Liver (tissue), 9 donors: ENCODE data around the gene IDH1. TPM values are rescaled to one million over a fixed set of nuclear protein-coding genes. Genes with fewer than 3 reads are reported as not detected.

Experiments used
- DNase-seq: peaks from one replicate; pipeline ENCODE4 v3.0.0-alpha.2; 2017; ENCODE audit warnings: low spot score
- H3K27ac ChIP-seq, 2 donors: one replicate each; pipeline ENCODE4 v1.7.0; 2013; ENCODE audit warnings: inconsistent platforms in 2 of 2, low read length in 2 of 2, control low read depth in 1 of 2, low read depth in 1 of 2, mild to moderate bottlenecking in 1 of 2
- H3K27me3 ChIP-seq, 4 donors: one replicate each; pipeline versions ENCODE4 v1.6.1 to v1.7.0; 2013; ENCODE audit warnings: low read length in 3 of 4, inconsistent platforms in 1 of 4, mild to moderate bottlenecking in 1 of 4, moderate library complexity in 1 of 4; ENCODE audit not compliant: control insufficient read depth in 4 of 4, insufficient read depth in 4 of 4
- H3K36me3 ChIP-seq, 4 donors: one replicate each; pipeline versions ENCODE4 v1.6.1 to v1.7.0; 2013; ENCODE audit warnings: low read length in 3 of 4, mild to moderate bottlenecking in 3 of 4, low read depth in 1 of 4, moderate library complexity in 1 of 4; ENCODE audit not compliant: control insufficient read depth in 4 of 4, insufficient read depth in 3 of 4
- H3K4me1 ChIP-seq, 4 donors: one replicate each; pipeline versions ENCODE4 v1.6.1 to v1.7.0; 2013; ENCODE audit warnings: low read length in 3 of 4, mild to moderate bottlenecking in 3 of 4, moderate library complexity in 1 of 4; ENCODE audit not compliant: control insufficient read depth in 4 of 4, insufficient read depth in 4 of 4
- H3K4me3 ChIP-seq, 3 donors: one replicate each; pipeline versions ENCODE4 v1.6.1 to v1.7.0; 2013; ENCODE audit warnings: low read length in 3 of 3, control low read depth in 1 of 3, low read depth in 1 of 3, mild to moderate bottlenecking in 1 of 3
- H3K9ac ChIP-seq, 2 donors: one replicate each; pipeline ENCODE4 v1.7.0; 2013; ENCODE audit warnings: low read length in 2 of 2, mild to moderate bottlenecking in 2 of 2, moderate library complexity in 2 of 2, control low read depth in 1 of 2, low read depth in 1 of 2
- H3K9me3 ChIP-seq, 4 donors: one replicate each; pipeline versions ENCODE4 v1.6.1 to v1.7.0; 2013; ENCODE audit warnings: low read length in 3 of 4; ENCODE audit not compliant: control insufficient read depth in 4 of 4
- ATF3 ChIP-seq: IDR thresholded peaks from 2 replicates; pipeline ENCODE4 v1.6.1; 2016; ENCODE audit warnings: antibody characterized with exemption
- CTCF ChIP-seq: fragments of 150-350 bp; IDR thresholded peaks from 2 replicates; pipeline ENCODE4 v1.5.1; 2017; ENCODE audit warnings: improper control_type of control experiment, low read depth, low read length; ENCODE audit not compliant: missing input control
- EGR1 ChIP-seq, 2 donors: IDR thresholded peaks; 2 replicates each; pipeline ENCODE4 v1.6.1; 2016 to 2018; ENCODE audit warnings: antibody characterized with exemption in 2 of 2, low read depth in 2 of 2
- FOXA1 ChIP-seq: IDR thresholded peaks from 2 replicates; pipeline ENCODE4 v1.6.1; 2016; ENCODE audit warnings: antibody characterized with exemption
- FOXA2 ChIP-seq: IDR thresholded peaks from 2 replicates; pipeline ENCODE4 v1.6.1; 2016; ENCODE audit warnings: antibody characterized with exemption
- GABPA ChIP-seq, 2 donors: IDR thresholded peaks in 1 of 2; conservative IDR thresholded peaks in 1 of 2; 2 replicates each; pipeline ENCODE4 v1.6.1; 2016; ENCODE audit warnings: antibody characterized with exemption in 2 of 2, mild to moderate bottlenecking in 1 of 2, moderate library complexity in 1 of 2
- HNF4A ChIP-seq, 2 donors: conservative IDR thresholded peaks; 2 replicates each; pipeline ENCODE4 v1.6.1; 2016; ENCODE audit warnings: antibody characterized with exemption in 2 of 2, mild to moderate bottlenecking in 2 of 2
- HNF4G ChIP-seq: IDR thresholded peaks from 2 replicates; pipeline ENCODE4 v1.6.1; 2016; ENCODE audit warnings: antibody characterized with exemption
- JUND ChIP-seq, 2 donors: IDR thresholded peaks; 2 replicates each; pipeline ENCODE4 v1.6.1; 2016; ENCODE audit warnings: antibody characterized with exemption in 2 of 2
- NR2F2 ChIP-seq: IDR thresholded peaks from 2 replicates; pipeline ENCODE4 v1.6.1; 2016; ENCODE audit warnings: antibody characterized with exemption
- RAD21 ChIP-seq, 2 donors: IDR thresholded peaks; 2 replicates each; pipeline ENCODE4 v1.6.1; 2016; ENCODE audit warnings: antibody characterized with exemption in 2 of 2, mild to moderate bottlenecking in 2 of 2
- RXRA ChIP-seq, 2 donors: IDR thresholded peaks; 2 replicates each; pipeline ENCODE4 v1.6.1; 2017 to 2018; ENCODE audit warnings: antibody characterized with exemption in 2 of 2, mild to moderate bottlenecking in 1 of 2
- TAF1 ChIP-seq: conservative IDR thresholded peaks from 2 replicates; pipeline ENCODE4 v1.6.1; 2016; ENCODE audit warnings: antibody characterized with exemption, mild to moderate bottlenecking
- YY1 ChIP-seq: IDR thresholded peaks from 2 replicates; pipeline ENCODE4 v1.6.1; 2016; ENCODE audit warnings: antibody characterized with exemption, mild to moderate bottlenecking
- WGBS: extraction: QIAGEN DNeasy Blood & Tissue Kit; methylation state at CpG from one replicate; pipeline ENCODE4 v1.1.7; 2013; 5-methylcytosine and 5-hydroxymethylcytosine counted together
- polyA plus RNA-seq, 2 donors: library from polyadenylated mRNA; stranded (reverse) in 1 of 2; unstranded in 1 of 2; fragments of 200-250 nt in 1 of 2; fragments of >200 nt in 1 of 2; fragmentation: Nextera tagmentation in 1 of 2; extraction: Ambion mirVana in 1 of 2; gene quantifications; one replicate each; pipeline versions ENCODE4 v1.2.1 to v1.2.3, GENCODE V29; 2013 to 2015
- total RNA-seq, 2 donors: library from RNA; depleted of rRNA; stranded (reverse); fragments of >200 nt; gene quantifications; one replicate each; pipeline ENCODE4 v1.2.3, GENCODE V29; 2014
- TF ChIP-seq, protein P1 (sequence below): IDR thresholded peaks from 2 replicates; pipeline ENCODE4 v1.6.1; 2016; ENCODE audit warnings: antibody characterized with exemption
- TF ChIP-seq, protein P2 (sequence below): IDR thresholded peaks from 2 replicates; pipeline ENCODE4 v1.6.1; 2016; ENCODE audit warnings: antibody characterized with exemption
- TF ChIP-seq, protein P3 (sequence below): IDR thresholded peaks from 2 replicates; pipeline ENCODE4 v1.6.1; 2016; ENCODE audit warnings: antibody characterized with exemption, mild to moderate bottlenecking
- donor health status: healthy.
- donor health status: healthy.
- donor health status: healthy.
- donor health status: healthy.
- donor health status: healthy.

The IDH1 gene
- total and polyA plus RNA-seq, 4 donors = 134 to 188 (median 142) TPM

DNA sequence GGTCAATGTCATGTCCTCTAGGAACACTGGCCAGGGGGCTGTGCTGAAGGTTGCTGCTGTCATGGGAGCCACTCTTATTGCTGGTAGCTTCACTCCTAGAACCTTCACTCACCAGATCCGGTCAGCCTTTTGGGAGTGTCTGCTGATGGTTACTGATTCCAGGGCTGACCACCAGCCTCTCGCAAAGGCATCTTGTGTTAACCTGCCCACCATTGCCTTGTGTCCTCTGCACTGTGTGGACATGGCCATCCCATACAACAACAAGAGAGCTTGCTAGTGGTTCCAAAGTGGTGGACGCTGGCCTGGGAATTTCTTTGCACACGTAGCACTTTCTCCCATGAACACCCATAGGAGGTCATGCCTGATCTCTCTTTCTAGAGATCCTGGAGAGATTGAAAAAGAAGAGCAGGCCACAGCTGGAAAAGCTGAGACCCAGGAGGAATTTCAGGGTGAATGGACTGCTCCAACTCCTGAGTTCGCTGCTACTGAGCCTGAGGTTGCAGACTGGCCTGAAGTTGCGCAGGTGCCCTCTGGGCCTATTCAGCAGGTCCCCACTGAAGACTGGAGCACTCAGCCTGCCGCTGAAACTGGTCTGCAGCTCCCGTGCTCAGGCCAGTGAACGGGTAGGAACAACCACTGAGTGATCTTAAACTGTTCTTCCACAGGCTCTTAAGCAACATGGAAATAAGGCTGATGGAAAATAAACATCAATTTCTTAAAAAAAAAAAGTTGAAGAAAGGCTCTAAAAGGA is 46.4 kb downstream of the IDH1 start (continued):
- TF ChIP-seq CTCF (no peak), JUND (IDR thresholded peaks at IDR 0.05) (no peak), YY1 (no peak), RAD21 (IDR thresholded peaks at IDR 0.05) (no peak)

- H3K4me1 ChIP-seq = no peaks in the 10 kb centered on the region
- no peak overlapping the region for H3K27ac ChIP-seq
- no peaks in the 10 kb centered on the region for H3K27me3 ChIP-seq
- 45% methylated on average over 3 of the region's 3 CpGs for WGBS
- no peak for DNase-seq
- no peak overlapping the region for H3K9ac ChIP-seq
- H3K36me3 ChIP-seq = no peaks in the 10 kb centered on the region
- no peak overlapping the region for H3K4me3 ChIP-seq
- TF ChIP-seq CTCF (no peak), GABPA (IDR thresholded peaks at IDR 0.05 in 1 of 2, conservative IDR thresholded peaks at IDR 0.05 in 1 of 2) (no peak), NR2F2 (no peak), YY1 (no peak), EGR1 (IDR thresholded peaks at IDR 0.05; ENCODE audit: low read depth in 2 of 2) (no peak), RAD21 (IDR thresholded peaks at IDR 0.05) (no peak), TAF1 (no peak), HNF4A (conservative IDR thresholded peaks at IDR 0.05) (no peak), FOXA2 (no peak), RXRA (IDR thresholded peaks at IDR 0.05) (no peak), ATF3 (no peak), JUND (IDR thresholded peaks at IDR 0.05) (no peak), HNF4G (no peak), FOXA1 (no peak)
- TF ChIP-seq, protein P1, sequence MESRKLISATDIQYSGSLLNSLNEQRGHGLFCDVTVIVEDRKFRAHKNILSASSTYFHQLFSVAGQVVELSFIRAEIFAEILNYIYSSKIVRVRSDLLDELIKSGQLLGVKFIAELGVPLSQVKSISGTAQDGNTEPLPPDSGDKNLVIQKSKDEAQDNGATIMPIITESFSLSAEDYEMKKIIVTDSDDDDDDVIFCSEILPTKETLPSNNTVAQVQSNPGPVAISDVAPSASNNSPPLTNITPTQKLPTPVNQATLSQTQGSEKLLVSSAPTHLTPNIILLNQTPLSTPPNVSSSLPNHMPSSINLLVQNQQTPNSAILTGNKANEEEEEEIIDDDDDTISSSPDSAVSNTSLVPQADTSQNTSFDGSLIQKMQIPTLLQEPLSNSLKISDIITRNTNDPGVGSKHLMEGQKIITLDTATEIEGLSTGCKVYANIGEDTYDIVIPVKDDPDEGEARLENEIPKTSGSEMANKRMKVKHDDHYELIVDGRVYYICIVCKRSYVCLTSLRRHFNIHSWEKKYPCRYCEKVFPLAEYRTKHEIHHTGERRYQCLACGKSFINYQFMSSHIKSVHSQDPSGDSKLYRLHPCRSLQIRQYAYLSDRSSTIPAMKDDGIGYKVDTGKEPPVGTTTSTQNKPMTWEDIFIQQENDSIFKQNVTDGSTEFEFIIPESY = no peak
- TF ChIP-seq, protein P2, sequence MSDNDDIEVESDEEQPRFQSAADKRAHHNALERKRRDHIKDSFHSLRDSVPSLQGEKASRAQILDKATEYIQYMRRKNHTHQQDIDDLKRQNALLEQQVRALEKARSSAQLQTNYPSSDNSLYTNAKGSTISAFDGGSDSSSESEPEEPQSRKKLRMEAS = no peak
- TF ChIP-seq, protein P3, sequence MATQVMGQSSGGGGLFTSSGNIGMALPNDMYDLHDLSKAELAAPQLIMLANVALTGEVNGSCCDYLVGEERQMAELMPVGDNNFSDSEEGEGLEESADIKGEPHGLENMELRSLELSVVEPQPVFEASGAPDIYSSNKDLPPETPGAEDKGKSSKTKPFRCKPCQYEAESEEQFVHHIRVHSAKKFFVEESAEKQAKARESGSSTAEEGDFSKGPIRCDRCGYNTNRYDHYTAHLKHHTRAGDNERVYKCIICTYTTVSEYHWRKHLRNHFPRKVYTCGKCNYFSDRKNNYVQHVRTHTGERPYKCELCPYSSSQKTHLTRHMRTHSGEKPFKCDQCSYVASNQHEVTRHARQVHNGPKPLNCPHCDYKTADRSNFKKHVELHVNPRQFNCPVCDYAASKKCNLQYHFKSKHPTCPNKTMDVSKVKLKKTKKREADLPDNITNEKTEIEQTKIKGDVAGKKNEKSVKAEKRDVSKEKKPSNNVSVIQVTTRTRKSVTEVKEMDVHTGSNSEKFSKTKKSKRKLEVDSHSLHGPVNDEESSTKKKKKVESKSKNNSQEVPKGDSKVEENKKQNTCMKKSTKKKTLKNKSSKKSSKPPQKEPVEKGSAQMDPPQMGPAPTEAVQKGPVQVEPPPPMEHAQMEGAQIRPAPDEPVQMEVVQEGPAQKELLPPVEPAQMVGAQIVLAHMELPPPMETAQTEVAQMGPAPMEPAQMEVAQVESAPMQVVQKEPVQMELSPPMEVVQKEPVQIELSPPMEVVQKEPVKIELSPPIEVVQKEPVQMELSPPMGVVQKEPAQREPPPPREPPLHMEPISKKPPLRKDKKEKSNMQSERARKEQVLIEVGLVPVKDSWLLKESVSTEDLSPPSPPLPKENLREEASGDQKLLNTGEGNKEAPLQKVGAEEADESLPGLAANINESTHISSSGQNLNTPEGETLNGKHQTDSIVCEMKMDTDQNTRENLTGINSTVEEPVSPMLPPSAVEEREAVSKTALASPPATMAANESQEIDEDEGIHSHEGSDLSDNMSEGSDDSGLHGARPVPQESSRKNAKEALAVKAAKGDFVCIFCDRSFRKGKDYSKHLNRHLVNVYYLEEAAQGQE = no peak
- H3K9me3 ChIP-seq = no peaks in the 10 kb centered on the region
Observed at GRCh38 chr2:208207769-208208168, 47.1 kb downstream of the IDH1 start.
